Esophagus muscularis mucosa (tissue), 4 donors: ENCODE data around the gene PIERCE2. TPM values are rescaled to one million over a fixed set of nuclear protein-coding genes. Genes with fewer than 3 reads are reported as not detected.
"Not testable (repeated sequence)": the region's sequence is repeated elsewhere in the genome, so short reads cannot be mapped to it uniquely, and the experiment has no call there.

Experiments used
- DNase-seq: peaks from one replicate; pipeline ENCODE4 v3.0.0-alpha.2; 2017; ENCODE audit errors: extremely low spot score
- H3K27ac ChIP-seq, 4 donors: fragments of 200-600 bp; sonication (generic); replicated peaks in 1 of 4; 1 replicate in 3 of 4; 2 replicates in 1 of 4; pipeline ENCODE4 v1.5.1; 2016 to 2019; ENCODE audit warnings: mild to moderate bottlenecking in 1 of 4
- H3K27me3 ChIP-seq, 4 donors: fragments of 200-600 bp; sonication (generic); one replicate each; pipeline versions ENCODE4 v1.5.1 to v1.6.0; 2016 to 2019
- H3K36me3 ChIP-seq, 4 donors: fragments of 200-600 bp; sonication (generic); one replicate each; pipeline ENCODE4 v1.5.1; 2016 to 2019
- H3K4me1 ChIP-seq, 4 donors: fragments of 200-600 bp; sonication (generic); one replicate each; pipeline ENCODE4 v1.5.1; 2016 to 2019
- H3K4me3 ChIP-seq, 4 donors: fragments of 200-600 bp; sonication (generic); 1 replicate in 2 of 4; 2 replicates in 2 of 4; pipeline ENCODE4 v1.5.1; 2016 to 2019; ENCODE audit warnings: mild to moderate bottlenecking in 4 of 4, moderate library complexity in 1 of 4
- H3K9me3 ChIP-seq, 4 donors: fragments of 200-600 bp; sonication (generic); 1 replicate in 3 of 4; 2 replicates in 1 of 4; pipeline ENCODE4 v1.5.1; 2016 to 2019
- CTCF ChIP-seq, 3 experiments: fragments of 200-600 bp in 2 of 3; fragments of 450-650 bp in 1 of 3; sonication (generic) in 2 of 3; IDR thresholded peaks; one replicate each; pipeline ENCODE4 v1.5.1; 2017 to 2019; ENCODE audit warnings: antibody characterized with exemption in 3 of 3, mild to moderate bottlenecking in 2 of 3, moderate library complexity in 1 of 3
- EP300 ChIP-seq: sonication (generic); formaldehyde crosslinking; IDR thresholded peaks from one replicate; pipeline ENCODE4 v1.6.1; 2017; ENCODE audit warnings: antibody characterized with exemption
- POLR2A ChIP-seq: fragments of 450-650 bp; IDR thresholded peaks from one replicate; pipeline ENCODE4 v1.6.1; 2017; ENCODE audit warnings: antibody characterized with exemption, moderate library complexity, mild to moderate bottlenecking, low read depth
- POLR2AphosphoS5 ChIP-seq, 2 donors: sonication (generic); formaldehyde crosslinking; IDR thresholded peaks; one replicate each; pipeline ENCODE4 v1.6.1; 2017; ENCODE audit warnings: antibody characterized with exemption in 2 of 2
- WGBS: methylation state at CpG from one replicate; pipeline ENCODE4 v1.1.5; 2018; 5-methylcytosine and 5-hydroxymethylcytosine counted together
- intact Hi-C: fragments of 100-400 bp; cut with DNase I; formaldehyde crosslinking; loops from one replicate; pipeline ENCODE4 v1.15.1; 2023
- total RNA-seq, 4 donors: library from RNA; depleted of rRNA; stranded (reverse); fragments of >200 nt; gene quantifications; one replicate each; pipeline versions ENCODE4 v1.1.0 to v1.2.1, GENCODE V29; 2016

The PIERCE2 gene
- total RNA-seq, 4 donors from 2014 or later: 3.3 to 4.2 (median 3.6) TPM

- no peak overlapping the region for H3K4me3 ChIP-seq
- H3K4me1 ChIP-seq: peaks cover 0 to 8% (median 2%) of the 10 kb centered on the region in 4 donors
- no peaks in the 10 kb centered on the region for H3K9me3 ChIP-seq
- no peak overlapping the region for H3K27ac ChIP-seq
- no peaks in the 10 kb centered on the region for H3K27me3 ChIP-seq
- TF ChIP-seq CTCF (IDR thresholded peaks at IDR 0.05) (no peak), POLR2AphosphoS5 (IDR thresholded peaks at IDR 0.05) (no peak), EP300 (no peak), POLR2A (no peak)
- DNase-seq: no peak
- peaks cover 17 to 42% (median 26%) of the 10 kb centered on the region in 4 donors for H3K36me3 ChIP-seq
- intact Hi-C loops: no loop called here
These were observed 19.1 kb upstream of the PIERCE2 start for GRCh38 chr15:55389264-55389607.

GRCh38 chr15:55394694-55395093 lies 13.6 kb upstream of the PIERCE2 start:
- no peak for DNase-seq
- intact Hi-C loops: no loop called here
- H3K36me3 ChIP-seq: peaks cover 0 to 5% (median 0%) of the 10 kb centered on the region in 4 donors
- H3K9me3 ChIP-seq: no peaks in the 10 kb centered on the region
- no peaks in the 10 kb centered on the region for H3K27me3 ChIP-seq
- H3K4me3 ChIP-seq: no peak overlapping the region
- no peak overlapping the region for H3K27ac ChIP-seq
- TF ChIP-seq POLR2AphosphoS5 (IDR thresholded peaks at IDR 0.05): no peak
- TF ChIP-seq EP300: no peak
- TF ChIP-seq CTCF (IDR thresholded peaks at IDR 0.05): no peak
- no peak for TF ChIP-seq POLR2A
- 100% methylated on average over 1 of the region's 1 CpG for WGBS
- peaks cover 0 to 7% (median under 1%) of the 10 kb centered on the region in 4 donors for H3K4me1 ChIP-seq

- no peaks in the 10 kb centered on the region for H3K9me3 ChIP-seq
- H3K4me3 ChIP-seq: no peak overlapping the region
- no peak overlapping the region for H3K27ac ChIP-seq
- intact Hi-C loops: no loop called here
- TF ChIP-seq POLR2A: no peak
- no peak for TF ChIP-seq CTCF (IDR thresholded peaks at IDR 0.05)
- no peak for TF ChIP-seq EP300
- no peak for TF ChIP-seq POLR2AphosphoS5 (IDR thresholded peaks at IDR 0.05)
- no peaks in the 10 kb centered on the region for H3K27me3 ChIP-seq
- DNase-seq: no peak
- H3K36me3 ChIP-seq: peaks cover 0 to 5% (median 0%) of the 10 kb centered on the region in 4 donors
- WGBS: 98% methylated on average over 5 of the region's 5 CpGs
- peaks cover 8 to 22% (median 13%) of the 10 kb centered on the region in 4 donors for H3K4me1 ChIP-seq
These were observed 10.1 kb upstream of the PIERCE2 start for GRCh38 chr15:55398243-55398642.

- not testable (repeated sequence) for H3K27ac ChIP-seq, H3K9me3 ChIP-seq, H3K36me3 ChIP-seq, H3K4me3 ChIP-seq, DNase-seq, H3K27me3 ChIP-seq
- H3K4me1 ChIP-seq: peaks cover 19 to 34% (median 31%) of the 10 kb centered on the region in 4 donors
- intact Hi-C loops: loop anchor here (10.0 kb wide), 1 partner anchor 205 kb away; the partner anchor contains the start of gene RSL24D1
- WGBS: 81% methylated on average over 8 of the region's 8 CpGs
These were observed 8.2 kb upstream of the PIERCE2 start for GRCh38 chr15:55400050-55400449.

- Histone ChIP-seq H3K36me3 (peaks cover 0 to 5% (median 0%) of the 10 kb centered on the region in 4 donors), H3K9me3 (no peaks in the 10 kb centered on the region), H3K27me3 (no peaks in the 10 kb centered on the region), H3K4me1 (peaks cover 23 to 49% (median 44%) of the 10 kb centered on the region in 4 donors), H3K27ac (no peak overlapping the region), H3K4me3 (no peak overlapping the region)
- no peak for DNase-seq
- TF ChIP-seq POLR2AphosphoS5 (IDR thresholded peaks at IDR 0.05) (no peak), CTCF (IDR thresholded peaks at IDR 0.05) (no peak), EP300 (no peak)
- intact Hi-C loops: loop anchor here (10.0 kb wide), 1 partner anchor 207 kb away; the partner anchor contains the start of gene RSL24D1
- WGBS: 83% methylated on average over 1 of the region's 1 CpG
These were observed 6.5 kb upstream of the PIERCE2 start for GRCh38 chr15:55401786-55402246.
